Kidney glomerular epithelial cell (primary cell): ENCODE results near the gene LRRC15.
A peak's percentile ranks its signal among the peaks of the same experiment; 100 is the strongest.

Experiments used
- DNase-seq: peaks from one replicate; lab custom pipeline; 2025; lab: John Stamatoyannopoulos, UW

Gene LRRC15

GRCh38 chr3:194315965-194316361 lies 53.6 kb downstream of the LRRC15 start:
- no peak for DNase-seq

GRCh38 chr3:194315088-194315964 lies 54.2 kb downstream of the LRRC15 start:
- peak; percentile 73 for DNase-seq

DNA sequence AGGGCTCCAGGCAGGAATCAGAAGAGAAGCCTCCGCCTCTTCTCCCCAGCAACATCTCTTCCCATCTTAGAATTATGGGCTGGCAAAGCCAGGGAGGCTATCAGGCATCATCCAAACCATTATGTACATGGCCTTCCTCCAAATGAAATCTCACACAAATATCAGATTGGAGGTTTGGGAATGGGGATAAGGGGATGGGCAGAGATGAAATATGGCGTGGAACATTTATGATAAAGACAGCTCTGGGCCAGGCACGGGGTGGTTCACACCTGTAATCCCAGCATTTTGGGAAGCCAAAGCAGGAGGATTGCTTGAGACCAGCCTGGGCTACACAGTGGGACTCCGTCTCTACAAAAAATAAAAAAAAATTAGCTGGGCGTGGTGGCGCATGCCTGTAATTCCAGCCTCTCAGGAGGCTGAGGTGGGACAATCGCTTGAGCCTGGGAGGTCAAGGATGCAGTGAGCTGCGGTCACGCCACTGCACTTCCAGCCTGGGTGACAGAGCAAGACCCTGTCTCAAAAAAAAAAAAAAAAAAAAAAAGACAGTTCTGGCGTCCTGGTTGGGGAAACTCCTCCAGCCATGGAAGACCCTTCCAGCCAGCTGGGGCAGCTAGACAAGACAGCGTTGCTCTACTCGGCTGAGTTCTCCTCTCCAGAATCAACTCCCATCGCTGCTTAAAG lies 55.0 kb downstream of the LRRC15 start:
- no peak for DNase-seq

- no peak for DNase-seq
Observed at GRCh38 chr3:194313560-194314387, 55.8 kb downstream of the LRRC15 start.

DNA sequence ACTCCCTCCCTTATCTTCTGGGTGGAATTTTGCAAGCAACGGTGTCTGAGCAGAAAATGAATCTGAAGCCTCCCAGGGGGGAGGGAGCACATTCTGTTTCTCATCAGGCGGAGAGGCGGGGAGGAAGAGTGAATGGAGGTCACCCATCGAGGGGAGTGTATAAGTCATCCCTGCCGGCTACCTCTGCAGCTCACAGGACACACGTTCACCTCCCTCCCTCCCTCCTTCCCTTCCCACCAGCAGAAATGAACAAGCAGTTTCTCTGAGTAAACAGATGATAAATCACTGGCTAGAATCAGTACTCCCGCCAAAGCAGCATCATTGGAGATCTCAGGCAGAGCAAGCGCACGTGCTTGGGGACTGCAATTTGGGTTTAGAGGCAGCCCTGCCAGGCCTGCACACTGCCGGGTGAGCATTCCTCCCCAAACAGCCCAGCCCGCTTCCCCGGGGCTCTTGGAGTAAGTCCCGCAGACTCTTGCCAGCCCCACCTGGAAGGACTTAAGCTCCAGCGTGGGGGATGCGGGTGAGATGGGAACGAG lies 56.7 kb downstream of the LRRC15 start:
- peak; percentile 90 for DNase-seq

DNA sequence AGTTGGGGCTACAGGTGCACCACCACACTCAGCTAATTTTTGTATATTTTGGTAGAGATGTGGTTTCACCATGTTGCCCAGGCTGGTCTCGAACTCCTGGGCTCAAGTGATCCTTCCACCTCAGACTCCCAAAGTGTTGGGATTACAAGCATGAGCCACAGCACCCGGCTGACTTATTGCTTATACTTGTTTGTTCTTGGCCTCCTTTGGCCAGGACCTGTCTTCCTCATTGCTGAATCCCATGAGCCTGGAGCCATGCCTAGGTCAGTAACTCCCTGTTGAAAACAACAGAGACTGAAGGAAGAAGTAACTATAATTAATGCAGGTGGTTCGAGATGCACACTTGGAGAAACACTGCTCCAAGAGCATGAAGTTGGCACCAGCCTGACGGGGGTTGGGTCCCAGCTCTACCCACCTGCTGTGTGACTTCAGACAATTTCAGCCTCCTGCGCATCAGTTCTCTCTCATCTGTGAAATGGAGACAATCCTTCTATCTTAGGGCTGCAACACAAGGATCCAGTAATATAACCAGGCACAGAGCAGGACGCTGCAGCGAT lies 57.3 kb downstream of the LRRC15 start:
- no peak for DNase-seq

- no peak for DNase-seq
Observed at GRCh38 chr3:194311000-194311399, 58.5 kb downstream of the LRRC15 start.

- no peak for DNase-seq
Observed at GRCh38 chr3:194310060-194310835, 59.3 kb downstream of the LRRC15 start.

DNA sequence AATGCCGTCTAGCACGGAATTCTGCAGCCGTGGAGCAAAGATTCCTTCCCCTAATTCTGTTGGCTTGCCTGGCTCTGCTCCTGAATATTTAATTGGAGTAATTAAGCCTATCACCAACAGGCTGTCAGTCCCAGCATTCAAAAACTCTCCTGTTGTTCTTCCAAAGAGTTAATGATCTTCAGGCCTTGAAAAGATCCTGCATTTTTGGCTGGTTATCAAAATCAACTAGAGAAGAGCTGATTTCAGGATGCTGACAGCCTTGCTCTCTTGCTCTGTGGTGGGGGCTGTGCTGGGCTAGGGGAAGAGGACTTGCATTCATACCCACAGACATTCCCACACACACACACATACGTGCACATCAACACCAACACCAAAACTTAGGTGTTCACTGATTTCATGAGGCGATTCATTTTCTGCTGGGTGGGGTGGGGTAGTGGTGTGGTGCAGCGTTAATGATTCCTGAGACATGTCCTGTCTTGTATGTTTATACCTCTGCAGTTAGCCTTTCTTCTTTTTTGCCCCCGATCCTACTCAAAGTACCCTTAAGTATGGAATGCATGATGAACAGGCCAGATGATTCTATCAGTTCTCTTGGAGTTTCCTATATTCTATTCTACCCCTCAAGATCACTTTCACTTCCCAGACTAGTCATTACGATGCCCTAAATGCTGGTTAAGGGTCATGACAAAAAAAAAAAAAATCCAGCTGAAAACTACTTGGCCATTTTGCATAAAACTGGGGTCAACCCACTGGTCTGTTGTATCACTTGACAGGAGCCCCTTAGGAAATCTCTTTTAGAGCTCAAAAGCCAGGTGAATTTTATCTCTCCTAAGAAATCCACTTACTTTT lies 60.7 kb downstream of the LRRC15 start:
- peak; percentile 64 for DNase-seq

DNA sequence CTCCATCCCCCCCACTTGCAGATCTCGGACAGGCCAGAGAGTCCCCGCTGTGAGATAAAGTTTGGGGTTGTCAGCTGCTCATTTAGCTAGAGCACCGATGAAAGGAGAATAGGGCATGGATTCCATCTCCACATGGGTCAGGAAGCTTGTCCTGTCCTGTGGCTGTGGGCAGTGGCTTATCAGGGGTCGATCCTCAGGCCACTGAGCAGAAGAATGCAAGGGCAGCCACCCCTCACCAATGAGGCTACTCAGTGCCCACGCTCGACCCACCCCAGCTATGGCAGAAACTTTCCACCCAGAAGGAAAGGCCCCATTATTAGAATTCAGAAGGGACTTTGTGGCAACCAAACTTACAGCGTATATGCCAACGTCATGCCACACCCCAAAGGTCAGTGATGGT lies 61.7 kb downstream of the LRRC15 start:
- DNase-seq, result no peak

- DNase-seq, result no peak
Observed at GRCh38 chr3:194306771-194307640, 62.5 kb downstream of the LRRC15 start.

DNA sequence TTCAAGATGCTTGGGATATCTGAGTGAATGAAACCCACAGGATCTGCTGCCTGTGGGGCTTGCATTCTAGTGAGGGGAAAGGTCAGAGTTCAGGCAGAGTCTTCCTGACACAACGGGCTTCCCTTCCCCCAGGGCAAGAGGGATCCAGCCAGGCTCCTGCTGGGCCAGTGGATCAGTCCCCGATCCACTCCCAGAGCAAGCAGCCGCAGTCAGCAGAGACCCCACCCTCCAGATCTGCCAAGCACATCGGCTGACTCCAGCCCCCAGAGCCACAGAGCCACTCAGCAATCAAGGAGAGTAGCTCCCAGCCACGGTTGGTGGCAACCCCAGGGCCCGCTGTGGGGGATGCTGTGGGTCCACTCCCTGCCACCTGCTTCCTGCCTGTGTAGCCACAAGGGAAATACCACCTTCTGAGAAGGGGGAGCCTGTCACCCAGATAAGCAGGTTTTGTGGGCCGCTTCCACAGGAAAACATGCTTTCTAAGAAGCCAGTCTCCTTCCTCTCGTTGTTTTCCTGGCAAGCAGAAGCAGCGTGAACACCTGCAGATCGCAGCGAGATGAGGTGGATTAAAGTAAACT lies 63.3 kb downstream of the LRRC15 start:
- no peak for DNase-seq

DNA sequence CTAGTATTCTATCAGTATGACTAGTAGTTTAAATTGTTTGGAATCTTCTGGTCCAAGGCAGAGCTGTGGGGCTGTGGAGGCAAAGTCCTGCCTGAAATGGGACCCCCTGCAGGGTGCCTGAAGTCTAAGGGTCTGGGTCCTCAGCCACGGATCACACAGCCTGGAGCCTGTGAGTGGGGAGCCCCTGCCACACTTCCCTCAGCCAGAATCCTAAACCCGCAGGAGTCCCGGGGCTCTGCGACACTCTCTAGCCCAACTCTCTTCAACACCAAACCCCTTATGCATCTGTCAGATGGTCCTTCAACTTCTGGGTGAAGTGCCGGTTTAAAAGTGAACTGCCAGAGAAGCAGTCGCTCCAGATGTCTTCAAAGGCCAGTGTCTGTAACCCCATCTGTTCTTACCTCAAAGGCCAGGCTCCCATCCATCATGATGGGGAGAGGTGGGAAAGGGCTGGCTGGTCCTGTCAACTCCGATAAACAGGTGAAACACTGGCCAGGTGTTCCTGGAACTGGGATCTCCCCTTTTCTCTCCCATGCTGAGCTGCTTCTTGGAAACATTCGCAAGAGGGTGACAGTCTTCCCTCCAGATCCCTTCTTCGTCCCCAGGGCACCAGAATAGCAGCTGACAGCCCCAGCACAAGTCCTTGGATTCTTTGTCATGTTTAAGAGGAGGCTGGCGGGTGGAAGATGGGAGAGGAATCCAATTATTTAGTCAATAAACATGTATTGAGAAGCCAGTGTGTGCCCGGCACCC lies 64.0 kb downstream of the LRRC15 start:
- DNase-seq, result no peak
